ENCODE measurements around the gene ZNF80.
A peak's percentile ranks its signal among the peaks of the same experiment; 100 is the strongest.
"Not testable (repeated sequence)": the region's sequence is repeated elsewhere in the genome, so short reads cannot be mapped to it uniquely, and the experiment has no call there.

ZNF80 gene

DNA sequence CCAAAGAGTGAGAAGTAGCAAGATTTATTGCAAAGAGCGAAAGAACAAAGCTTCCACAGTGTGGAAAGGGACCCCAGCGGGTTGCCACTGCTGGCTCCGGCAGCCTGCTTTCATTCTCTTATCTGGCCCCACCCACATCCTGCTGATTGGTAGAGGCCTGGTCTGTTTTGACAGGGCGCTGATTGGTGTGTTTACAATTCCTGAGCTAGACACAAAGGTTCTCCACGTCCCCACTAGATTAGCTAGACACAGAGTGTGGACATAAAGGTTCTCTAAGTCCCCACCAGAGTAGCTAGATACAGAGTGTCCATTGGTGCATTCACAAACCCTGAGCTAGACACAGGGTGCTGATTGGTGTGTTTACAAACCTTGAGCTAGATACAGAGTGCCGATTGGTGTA, at the start of gene ZNF80:
Gene ZNF80 (minus strand): TSS at position 101 of the 400 bp plus-strand sequence. CDS start 504 bp downstream, outside the sequence.
- FAIRE-seq = not testable (repeated sequence)

- no peak for FAIRE-seq
Measured at GRCh38 chr3:114286266-114286665, 48.9 kb upstream of the ZNF80 start.

- FAIRE-seq = no peak
Measured at GRCh38 chr3:114285648-114286230, 48.4 kb upstream of the ZNF80 start.

GRCh38 chr3:114284644-114285043, 47.3 kb upstream of the ZNF80 start:
- no peak for FAIRE-seq

DNA sequence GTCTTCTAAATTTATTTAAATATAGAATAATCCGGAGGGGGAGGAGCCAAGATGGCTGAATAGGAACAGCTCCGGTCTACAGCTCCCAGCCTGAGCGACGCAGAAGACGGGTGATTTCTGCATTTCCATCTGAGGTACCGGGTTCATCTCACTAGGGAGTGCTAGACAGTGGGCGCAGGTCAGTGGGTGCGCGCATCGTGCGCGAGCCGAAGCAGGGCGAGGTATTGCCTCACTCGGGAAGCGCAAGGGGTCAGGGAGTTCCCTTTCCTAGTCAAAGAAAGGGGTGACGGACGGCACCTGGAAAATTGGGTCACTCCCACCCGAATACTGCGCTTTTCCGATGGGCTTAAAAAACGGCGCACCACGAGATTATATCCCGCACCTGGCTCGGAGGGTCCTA, 39.5 kb upstream of the ZNF80 start:
- not testable (repeated sequence) for FAIRE-seq

GRCh38 chr3:114274929-114275328, 37.6 kb upstream of the ZNF80 start:
- FAIRE-seq = no peak

GRCh38 chr3:114272271-114272670, 34.9 kb upstream of the ZNF80 start:
- FAIRE-seq = no peak

GRCh38 chr3:114270019-114270418, 32.6 kb upstream of the ZNF80 start:
- no peak for FAIRE-seq

DNA sequence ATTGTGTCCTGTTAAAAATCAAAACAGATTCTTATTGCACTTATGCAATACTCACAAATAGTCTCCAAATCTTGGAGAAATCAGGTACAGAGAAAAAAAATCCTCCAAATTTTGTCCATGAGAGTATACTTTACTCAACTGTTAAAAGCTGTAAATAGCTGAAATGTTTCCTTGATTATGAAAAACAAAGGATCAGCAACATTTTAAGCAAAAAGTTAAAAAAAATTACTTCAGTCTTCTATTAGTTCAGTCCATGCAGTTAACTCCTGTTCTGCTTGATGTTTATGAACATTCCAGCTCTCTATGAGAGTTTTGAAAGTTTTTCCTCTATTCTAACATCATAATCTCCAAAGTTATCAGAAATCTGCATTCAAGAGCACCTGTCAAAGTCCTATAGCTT, 22.8 kb upstream of the ZNF80 start:
- no peak for FAIRE-seq

- peak; percentile 3 for FAIRE-seq
Measured at GRCh38 chr3:114259566-114259965, 22.2 kb upstream of the ZNF80 start.

DNA sequence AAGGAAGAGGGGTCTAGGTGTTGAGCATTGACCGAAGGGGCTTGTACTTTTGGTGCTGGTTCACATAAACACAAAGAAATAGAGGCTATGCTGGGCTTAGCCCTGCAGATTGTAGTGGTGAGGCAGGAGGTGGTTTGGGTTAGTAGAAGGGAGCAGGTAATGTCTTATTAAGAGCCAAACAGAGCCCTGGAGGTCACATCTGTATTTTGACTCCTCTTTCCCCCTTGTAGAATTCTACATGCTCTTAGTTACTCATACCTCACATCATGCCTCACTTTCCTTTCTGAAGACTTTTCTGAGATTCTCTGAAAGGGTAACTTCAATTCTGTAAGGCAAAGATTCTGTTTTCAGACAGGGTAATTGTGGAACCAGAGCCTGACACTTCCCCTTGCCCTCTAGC, 16.1 kb upstream of the ZNF80 start:
- no peak for FAIRE-seq

DNA sequence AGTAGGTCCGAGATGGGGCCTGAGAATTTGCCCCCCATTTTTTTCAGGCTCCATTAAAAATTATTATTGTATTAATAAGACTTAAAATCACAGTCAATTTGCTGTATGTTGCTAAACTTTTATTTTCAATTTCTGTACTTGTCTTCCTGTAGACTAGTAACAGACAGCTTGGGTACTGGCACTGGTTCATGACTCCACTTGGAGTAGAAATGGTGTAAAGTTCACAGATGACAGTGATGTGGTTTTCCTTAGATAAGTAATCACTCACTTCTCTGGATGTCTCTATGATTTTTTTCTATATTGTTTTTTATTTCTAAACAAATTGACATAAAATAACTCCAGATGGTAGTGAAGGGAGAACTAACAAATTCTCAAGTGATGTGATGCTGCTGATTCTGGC, 15.6 kb upstream of the ZNF80 start:
- no peak for FAIRE-seq

GRCh38 chr3:114242947-114243346, 5.6 kb upstream of the ZNF80 start:
- FAIRE-seq = no peak

GRCh38 chr3:114241262-114241661, 3.9 kb upstream of the ZNF80 start:
- no peak for FAIRE-seq

DNA sequence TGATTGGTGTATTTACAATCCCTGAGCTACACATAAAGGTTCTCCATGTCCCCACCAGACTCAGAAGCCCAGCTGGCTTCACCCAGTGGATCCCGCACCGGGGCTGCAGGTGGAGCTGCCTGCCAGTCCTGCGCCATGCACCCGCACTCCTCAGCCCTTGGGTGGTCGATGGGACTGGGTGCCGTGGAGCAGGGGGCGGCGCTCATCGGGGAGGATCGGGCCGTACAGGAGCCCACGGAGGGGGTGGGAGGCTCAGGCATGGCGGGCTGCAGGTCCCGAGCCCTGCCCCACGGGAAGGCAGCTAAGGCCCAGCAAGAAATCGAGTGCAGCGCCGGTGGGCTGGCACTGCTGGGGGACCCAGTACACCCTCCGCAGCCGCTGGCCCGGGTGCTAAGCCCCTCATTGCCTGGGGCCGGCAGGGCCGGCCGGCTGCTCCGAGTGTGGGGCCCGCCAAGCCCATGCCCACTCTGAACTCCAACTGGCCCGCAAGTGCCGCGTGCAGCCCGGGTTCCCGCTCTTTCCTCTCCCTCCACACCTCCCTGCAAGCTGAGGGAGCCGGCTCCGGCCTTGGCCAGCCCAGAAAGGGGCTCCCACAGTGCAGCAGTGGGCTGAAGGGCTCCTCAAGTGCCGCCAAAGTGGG, 888 bp upstream of the ZNF80 start:
- FAIRE-seq = not testable (repeated sequence)

- no peak for FAIRE-seq
Measured at GRCh38 chr3:114235431-114235830, 1.9 kb downstream of the ZNF80 start.

DNA sequence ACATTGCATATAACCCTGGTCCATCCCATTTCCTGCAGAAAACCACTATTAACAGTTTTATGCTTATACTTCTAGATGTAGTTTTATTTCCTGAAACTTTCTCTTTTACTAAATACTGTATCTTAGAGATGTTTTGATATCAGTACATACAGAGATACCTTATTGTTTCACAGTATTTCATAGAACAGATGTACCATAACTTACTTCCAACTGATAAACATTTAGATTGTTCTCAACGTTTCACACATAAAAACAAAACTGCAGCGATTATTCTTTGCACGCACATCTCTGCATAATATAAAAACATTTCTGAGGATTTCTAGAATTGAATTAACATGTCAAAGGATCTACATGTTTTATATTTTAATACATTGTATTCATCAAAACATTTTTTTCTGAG, 2.6 kb downstream of the ZNF80 start:
- no peak for FAIRE-seq

DNA sequence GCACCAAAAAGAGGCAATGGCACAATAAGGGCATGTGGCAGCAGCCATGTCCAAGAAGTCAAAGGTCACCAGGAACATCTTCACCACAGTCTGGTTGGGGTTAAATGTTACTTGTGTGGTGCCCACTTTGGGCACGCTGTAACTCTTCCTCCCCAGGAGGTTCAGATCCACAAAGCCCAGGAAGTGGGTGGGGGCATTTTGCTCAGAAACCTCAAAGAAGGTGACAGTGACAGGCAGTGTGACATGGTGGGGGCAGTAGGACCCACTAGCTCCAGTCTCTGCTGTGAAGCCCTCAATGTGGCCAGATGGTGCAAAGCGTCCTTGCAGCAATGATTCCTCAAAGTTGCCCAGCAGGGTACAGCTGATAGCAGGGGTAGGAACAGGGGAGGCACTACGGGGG, 5.8 kb downstream of the ZNF80 start:
- FAIRE-seq = no peak

- no peak for FAIRE-seq
Measured at GRCh38 chr3:114227076-114227475, 10.3 kb downstream of the ZNF80 start.

DNA sequence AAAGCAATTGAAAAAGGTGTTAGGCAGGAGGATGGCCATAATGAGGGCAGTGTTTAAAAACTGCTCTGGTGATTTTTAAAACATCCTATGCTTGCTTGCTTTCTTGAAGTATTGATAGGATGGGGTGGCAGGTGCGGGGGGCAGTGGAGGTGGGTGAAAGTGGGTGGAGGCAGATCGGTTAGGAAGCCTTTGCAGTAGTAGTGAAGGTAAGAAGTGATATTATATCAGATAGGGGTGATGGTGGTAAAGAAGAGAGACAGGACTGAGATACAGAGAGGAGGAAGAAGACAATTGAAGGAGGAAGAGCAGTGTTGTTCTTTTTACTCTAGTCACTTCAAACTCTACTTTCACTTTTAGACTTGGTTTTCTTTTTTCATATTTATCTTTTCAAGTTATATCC, 11.1 kb downstream of the ZNF80 start:
- FAIRE-seq = no peak

DNA sequence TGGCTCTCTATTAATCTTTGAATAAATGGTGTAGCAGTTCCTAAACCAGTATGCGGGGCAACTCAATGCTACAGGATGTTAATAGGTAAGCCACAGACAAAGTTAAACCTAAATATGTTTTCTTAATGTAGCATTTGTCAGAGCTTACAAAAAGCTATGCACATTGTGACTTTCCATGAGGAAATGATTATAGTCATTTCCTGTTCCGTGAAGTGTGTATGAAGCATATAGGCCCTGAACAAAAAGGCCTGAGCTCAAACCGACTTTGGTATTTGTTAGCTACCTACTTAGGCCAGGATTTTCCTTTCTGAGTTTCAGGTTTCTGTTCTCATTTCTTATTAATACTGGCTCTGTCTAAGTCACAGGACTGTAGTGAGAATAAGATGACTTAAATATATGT, 14.2 kb downstream of the ZNF80 start:
- no peak for FAIRE-seq

GRCh38 chr3:114221881-114222264, 15.5 kb downstream of the ZNF80 start:
- no peak for FAIRE-seq

DNA sequence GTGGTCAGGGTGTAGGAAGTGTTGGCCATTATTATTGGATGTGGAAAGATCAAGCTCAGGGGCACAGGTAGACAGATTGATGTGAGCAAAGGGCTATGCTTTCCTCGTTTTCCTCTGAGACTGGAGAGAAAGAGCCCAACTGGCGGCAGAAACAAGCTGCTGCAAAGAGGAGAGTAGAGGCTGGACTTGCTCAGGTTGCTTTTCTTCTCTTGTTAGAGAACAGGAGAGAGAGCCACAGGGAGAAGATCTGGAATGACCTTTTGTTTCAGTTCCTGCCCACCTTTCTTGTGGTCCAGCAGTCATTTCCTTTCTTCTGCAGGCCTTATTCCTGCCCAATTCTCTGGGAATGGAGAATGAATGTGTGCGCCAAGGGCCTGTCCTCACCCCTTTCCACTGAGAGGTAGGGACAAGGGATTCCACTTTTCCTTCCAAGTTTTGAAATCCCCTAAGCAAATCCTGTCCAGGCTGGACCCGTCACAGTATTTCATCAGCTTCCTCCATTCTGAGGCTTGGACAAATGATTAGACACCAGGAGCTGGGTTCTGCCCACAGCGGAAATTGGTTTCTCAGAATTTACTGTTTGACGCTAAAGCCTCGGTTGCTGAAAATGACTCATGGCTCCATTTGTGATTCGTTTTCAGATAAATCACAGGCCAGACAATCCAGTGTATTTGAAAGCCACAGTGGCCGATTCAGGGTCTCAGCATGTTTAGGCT, 16.1 kb downstream of the ZNF80 start:
- no peak for FAIRE-seq

DNA sequence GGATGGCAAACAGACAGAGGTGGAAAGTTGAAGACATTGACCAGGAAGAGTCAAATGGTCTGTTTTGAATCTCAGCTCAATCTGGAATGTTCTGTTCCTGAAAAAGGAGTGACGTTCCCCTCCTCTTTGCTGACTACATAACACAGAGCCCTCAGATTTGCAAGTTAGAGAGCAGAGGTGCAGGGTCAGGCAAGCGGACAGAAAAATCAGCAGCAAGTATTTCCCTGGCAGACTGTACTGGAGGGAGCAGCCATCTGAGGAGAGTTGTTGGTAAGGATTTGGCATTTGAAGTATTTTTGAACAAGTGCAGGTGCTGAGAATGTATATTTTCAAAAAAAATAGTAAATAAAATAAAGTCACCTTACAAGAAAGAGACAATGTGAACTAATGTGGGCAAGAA, 17.6 kb downstream of the ZNF80 start:
- no peak for FAIRE-seq
